ENCODE data around the gene DENND5A. TPM values are rescaled to one million over a fixed set of nuclear protein-coding genes. Genes with fewer than 3 reads are reported as not detected.

DENND5A gene
- total and polyA plus RNA-seq, 2 of the 8 experiments (the other 6 are each of a cell fraction or from before 2014, with no cell fraction given) = 65.7 to 139 TPM

- TF ChIP-seq TAF7 (optimal IDR thresholded peaks at IDR 0.05; ENCODE audit: borderline replicate concordance, low read depth, low read length) (no peak), JUND (IDR thresholded peaks at IDR 0.05; ENCODE audit: low read length) (no peak), KDM5A (IDR thresholded peaks at IDR 0.05; ENCODE audit: low read length) (no peak)
Measured at GRCh38 chr11:9230296-9230695, 34.9 kb downstream of the DENND5A start (continued).

All from H1 (cell line).